HCT116 (cell line): ENCODE results near the gene SOX9. TPM values are rescaled to one million over a fixed set of nuclear protein-coding genes. Genes with fewer than 3 reads are reported as not detected.

Experiments used
- ATAC-seq: fragments of 200-7000 bp; cut with Tn5 transposase; 2 replicates; pipeline ENCODE4 v1.9.1; 2020; ENCODE audit warnings: mild to moderate bottlenecking, moderate library complexity
- BruUV-seq: library from RNA; stranded (reverse); fragments of 400-500 nt; replicated peaks from 2 replicates; lab custom pipeline; 2021; lab: Mats Ljungman, UMichigan
- CTCF ChIA-PET: fragments of 300-600 bp; sonication (Branson Sonifier 250); formaldehyde crosslinking; loops from one replicate; lab custom pipeline; 2021; ENCODE audit warnings: antibody characterized with exemption; lab: Charles Lee
- POLR2A ChIA-PET: fragments of 300-600, 350-600 bp; sonication (Branson Sonifier 250); formaldehyde crosslinking; loops from one replicate; lab custom pipeline; 2021; ENCODE audit warnings: antibody characterized with exemption; lab: Charles Lee
- RAD21 ChIA-PET, 2 experiments: fragments of 300-600 bp; sonication (Branson Sonifier 250); formaldehyde crosslinking; loops; one replicate each; lab custom pipeline; 2023; ENCODE audit warnings: low total read pairs in 2 of 2; ENCODE audit not compliant: uncharacterized antibody in 2 of 2, unreplicated experiment in 2 of 2, low non-redundant PET in 1 of 2; lab: Charles Lee
- DNase-seq: peaks from one replicate; pipeline ENCODE4 v3.0.0-alpha.2; 2010; ENCODE audit warnings: low read depth, low spot score
- H2AFZ ChIP-seq: fragments of 200-600 bp; shearing (Covaris generic), sonication (generic); 2 replicates; pipeline ENCODE4 v1.6.1; 2017; ENCODE audit warnings: low read depth, mixed run types, mixed read lengths, antibody characterized with exemption, low read length; ENCODE audit not compliant: poor library complexity, severe bottlenecking
- H3K27ac ChIP-seq: 2 replicates; pipeline ENCODE4 v1.5.1; 2012; ENCODE audit warnings: low read depth, low read length
- H3K27me3 ChIP-seq: fragments of 200-600 bp; sonication (generic); 2 replicates; pipeline ENCODE4 v1.6.1; 2016; ENCODE audit warnings: mixed run types, low read length, mixed read lengths; ENCODE audit not compliant: insufficient read depth
- H3K36me3 ChIP-seq, 2 experiments: fragments of 200-500 bp in 1 of 2; fragments of 200-600 bp in 1 of 2; sonication (Bioruptor generic) in 1 of 2; sonication (generic) in 1 of 2; 2 replicates each; pipeline versions ENCODE4 v1.5.1 to v1.6.1; 2014 to 2016; ENCODE audit warnings: low read length in 2 of 2, inconsistent platforms in 1 of 2, mixed read lengths in 1 of 2, mixed run types in 1 of 2; ENCODE audit not compliant: insufficient read depth in 2 of 2, control insufficient read depth in 1 of 2
- H3K4me1 ChIP-seq, 2 experiments: fragments of 200-600 bp in 1 of 2; sonication (generic) in 1 of 2; 2 replicates each; pipeline versions ENCODE4 v1.5.1 to v1.6.1; 2012 to 2017; ENCODE audit warnings: low read length in 2 of 2, inconsistent platforms in 1 of 2, mild to moderate bottlenecking in 1 of 2, mixed read lengths in 1 of 2, mixed run types in 1 of 2, moderate library complexity in 1 of 2; ENCODE audit not compliant: insufficient read depth in 2 of 2, control insufficient read depth in 1 of 2
- H3K4me2 ChIP-seq: fragments of 200-600 bp; sonication (generic); 2 replicates; pipeline ENCODE4 v1.6.1; 2017; ENCODE audit warnings: mixed run types, low read length, mixed read lengths
- H3K4me3 ChIP-seq, 2 experiments: fragments of 200-600 bp in 1 of 2; sonication (generic) in 1 of 2; replicated peaks in 1 of 2; 2 replicates each; pipeline ENCODE4 v1.5.1; 2011 to 2016; ENCODE audit warnings: low read length in 2 of 2, control low read depth in 1 of 2, low read depth in 1 of 2, mild to moderate bottlenecking in 1 of 2, mixed read lengths in 1 of 2, mixed run types in 1 of 2
- H3K79me2 ChIP-seq: fragments of 200-600 bp; sonication (generic); 2 replicates; pipeline ENCODE4 v1.6.1; 2017; ENCODE audit warnings: mild to moderate bottlenecking, mixed run types, low read length, moderate library complexity, mixed read lengths; ENCODE audit not compliant: insufficient read depth
- H3K9ac ChIP-seq: fragments of 200-600 bp; sonication (generic); 2 replicates; pipeline ENCODE4 v1.6.1; 2016; ENCODE audit warnings: low read length, mixed read lengths
- H3K9me2 ChIP-seq: fragments of 200-600 bp; sonication (generic), shearing (Covaris generic); 2 replicates; pipeline ENCODE4 v1.6.1; 2017; ENCODE audit warnings: mixed run types, mild to moderate bottlenecking, moderate library complexity; ENCODE audit not compliant: insufficient read depth
- H3K9me3 ChIP-seq, 2 experiments: fragments of 200-500 bp in 1 of 2; fragments of 200-600 bp in 1 of 2; sonication (Bioruptor generic) in 1 of 2; sonication (generic) in 1 of 2; 2 replicates each; pipeline ENCODE4 v1.6.1; 2014 to 2017; ENCODE audit warnings: low read length in 2 of 2, mixed read lengths in 2 of 2, inconsistent platforms in 1 of 2, low read depth in 1 of 2, mild to moderate bottlenecking in 1 of 2, mixed run types in 1 of 2, moderate library complexity in 1 of 2; ENCODE audit not compliant: control insufficient read depth in 1 of 2, insufficient read depth in 1 of 2
- H4K20me1 ChIP-seq: fragments of 200-600 bp; sonication (generic), shearing (Covaris generic); 2 replicates; pipeline ENCODE4 v1.6.1; 2017; ENCODE audit warnings: mixed run types, mild to moderate bottlenecking, moderate library complexity; ENCODE audit not compliant: insufficient read depth
- EGR1 ChIP-seq: IDR thresholded peaks from 2 replicates; pipeline ENCODE4 v1.6.1; 2012; ENCODE audit warnings: low read depth
- ELF1 ChIP-seq: IDR thresholded peaks from 2 replicates; pipeline ENCODE4 v1.6.1; 2012; ENCODE audit warnings: low read depth, borderline replicate concordance
- SIN3A ChIP-seq: IDR thresholded peaks from 2 replicates; pipeline ENCODE4 v1.6.1; 2012; ENCODE audit warnings: low read depth
- intact Hi-C: fragments of 100-400 bp; cut with micrococcal nuclease; formaldehyde crosslinking; loops from 2 replicates; pipeline ENCODE4 v1.10.0; 2022
- total RNA-seq: library from RNA; stranded (reverse); gene quantifications from one replicate; pipeline ENCODE4 v1.2.1, GENCODE V29; 2021; ENCODE audit not compliant: unreplicated experiment
- TF ChIP-seq, protein P1 (sequence below): IDR thresholded peaks from 2 replicates; pipeline ENCODE4 v1.6.1; 2012
- TF ChIP-seq, protein P2 (sequence below): IDR thresholded peaks from 2 replicates; pipeline ENCODE4 v1.6.1; 2011; ENCODE audit warnings: mild to moderate bottlenecking, low read length, moderate library complexity; ENCODE audit not compliant: insufficient replicate concordance; ENCODE audit errors: extremely low read depth
- TF ChIP-seq, protein P3 (sequence below): IDR thresholded peaks from 2 replicates; pipeline ENCODE4 v1.6.1; 2012; ENCODE audit warnings: low read depth

Gene SOX9
- total RNA-seq, 1 experiment from 2014 or later: 69.2 TPM

DNA sequence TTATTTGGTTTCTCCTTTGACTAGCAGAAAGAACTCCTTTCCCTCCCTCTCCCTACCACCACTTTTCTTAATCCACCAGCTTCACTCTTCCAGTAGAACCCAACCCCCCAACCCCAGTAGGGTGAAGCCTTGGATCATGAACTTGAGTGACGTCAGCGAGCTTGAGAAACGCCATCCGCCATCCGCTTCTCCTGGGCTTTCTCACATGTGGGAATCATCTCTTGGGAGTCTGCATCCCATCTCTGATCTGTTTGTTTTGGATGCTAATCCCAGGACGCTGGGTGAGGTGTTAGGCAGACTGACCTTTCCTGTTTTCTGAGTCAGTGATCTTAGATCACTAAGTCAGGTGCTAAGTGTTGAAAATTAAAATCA, 16.0 kb upstream of the SOX9 start:
- Histone ChIP-seq H3K27ac (no peak overlapping the region), H3K79me2 (no peaks in the 10 kb centered on the region), H3K36me3 (no peaks in the 10 kb centered on the region), H3K9me3 (no peaks in the 10 kb centered on the region), H2AFZ (no peak overlapping the region), H3K9me2 (no peaks in the 10 kb centered on the region), H3K27me3 (no peaks in the 10 kb centered on the region), H3K9ac (no peak overlapping the region), H3K4me1 (0 out of 4 replicates have a peak, but pooled peaks cover 0 to 3% of the 10 kb centered on the region in 2 experiments), H3K4me2 (no peak overlapping the region), H3K4me3 (no peak overlapping the region), H4K20me1 (no peaks in the 10 kb centered on the region)
- CTCF ChIA-PET: interaction anchor here (0.7 kb wide), 1 partner anchor 236 kb away, joined by 3 read pairs; no protein-coding TSS in a partner anchor
- no TSS peak for BruUV-seq
- TF ChIP-seq, protein P1, sequence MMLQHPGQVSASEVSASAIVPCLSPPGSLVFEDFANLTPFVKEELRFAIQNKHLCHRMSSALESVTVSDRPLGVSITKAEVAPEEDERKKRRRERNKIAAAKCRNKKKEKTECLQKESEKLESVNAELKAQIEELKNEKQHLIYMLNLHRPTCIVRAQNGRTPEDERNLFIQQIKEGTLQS: no peak
- TF ChIP-seq ELF1: no peak
- TF ChIP-seq EGR1: no peak
- TF ChIP-seq, protein P2, sequence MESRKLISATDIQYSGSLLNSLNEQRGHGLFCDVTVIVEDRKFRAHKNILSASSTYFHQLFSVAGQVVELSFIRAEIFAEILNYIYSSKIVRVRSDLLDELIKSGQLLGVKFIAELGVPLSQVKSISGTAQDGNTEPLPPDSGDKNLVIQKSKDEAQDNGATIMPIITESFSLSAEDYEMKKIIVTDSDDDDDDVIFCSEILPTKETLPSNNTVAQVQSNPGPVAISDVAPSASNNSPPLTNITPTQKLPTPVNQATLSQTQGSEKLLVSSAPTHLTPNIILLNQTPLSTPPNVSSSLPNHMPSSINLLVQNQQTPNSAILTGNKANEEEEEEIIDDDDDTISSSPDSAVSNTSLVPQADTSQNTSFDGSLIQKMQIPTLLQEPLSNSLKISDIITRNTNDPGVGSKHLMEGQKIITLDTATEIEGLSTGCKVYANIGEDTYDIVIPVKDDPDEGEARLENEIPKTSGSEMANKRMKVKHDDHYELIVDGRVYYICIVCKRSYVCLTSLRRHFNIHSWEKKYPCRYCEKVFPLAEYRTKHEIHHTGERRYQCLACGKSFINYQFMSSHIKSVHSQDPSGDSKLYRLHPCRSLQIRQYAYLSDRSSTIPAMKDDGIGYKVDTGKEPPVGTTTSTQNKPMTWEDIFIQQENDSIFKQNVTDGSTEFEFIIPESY: no peak
- TF ChIP-seq, protein P3, sequence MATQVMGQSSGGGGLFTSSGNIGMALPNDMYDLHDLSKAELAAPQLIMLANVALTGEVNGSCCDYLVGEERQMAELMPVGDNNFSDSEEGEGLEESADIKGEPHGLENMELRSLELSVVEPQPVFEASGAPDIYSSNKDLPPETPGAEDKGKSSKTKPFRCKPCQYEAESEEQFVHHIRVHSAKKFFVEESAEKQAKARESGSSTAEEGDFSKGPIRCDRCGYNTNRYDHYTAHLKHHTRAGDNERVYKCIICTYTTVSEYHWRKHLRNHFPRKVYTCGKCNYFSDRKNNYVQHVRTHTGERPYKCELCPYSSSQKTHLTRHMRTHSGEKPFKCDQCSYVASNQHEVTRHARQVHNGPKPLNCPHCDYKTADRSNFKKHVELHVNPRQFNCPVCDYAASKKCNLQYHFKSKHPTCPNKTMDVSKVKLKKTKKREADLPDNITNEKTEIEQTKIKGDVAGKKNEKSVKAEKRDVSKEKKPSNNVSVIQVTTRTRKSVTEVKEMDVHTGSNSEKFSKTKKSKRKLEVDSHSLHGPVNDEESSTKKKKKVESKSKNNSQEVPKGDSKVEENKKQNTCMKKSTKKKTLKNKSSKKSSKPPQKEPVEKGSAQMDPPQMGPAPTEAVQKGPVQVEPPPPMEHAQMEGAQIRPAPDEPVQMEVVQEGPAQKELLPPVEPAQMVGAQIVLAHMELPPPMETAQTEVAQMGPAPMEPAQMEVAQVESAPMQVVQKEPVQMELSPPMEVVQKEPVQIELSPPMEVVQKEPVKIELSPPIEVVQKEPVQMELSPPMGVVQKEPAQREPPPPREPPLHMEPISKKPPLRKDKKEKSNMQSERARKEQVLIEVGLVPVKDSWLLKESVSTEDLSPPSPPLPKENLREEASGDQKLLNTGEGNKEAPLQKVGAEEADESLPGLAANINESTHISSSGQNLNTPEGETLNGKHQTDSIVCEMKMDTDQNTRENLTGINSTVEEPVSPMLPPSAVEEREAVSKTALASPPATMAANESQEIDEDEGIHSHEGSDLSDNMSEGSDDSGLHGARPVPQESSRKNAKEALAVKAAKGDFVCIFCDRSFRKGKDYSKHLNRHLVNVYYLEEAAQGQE: no peak
- TF ChIP-seq SIN3A: no peak
- intact Hi-C loops: no loop called here
- ATAC-seq (no peak), DNase-seq (no peak)
- RAD21 ChIA-PET: no interaction called here
- POLR2A ChIA-PET: interaction anchor here (1.7 kb wide), 1 partner anchor 16 kb away, joined by 4 read pairs; the partner anchor contains the start of gene SOX9
